GM12874 (cell line): ENCODE results near the gene CXCL13.

Experiments
- TF ChIP-seq, protein P1 (sequence below): IDR thresholded peaks from 2 replicates; pipeline ENCODE4 v1.5.1; 2011; ENCODE audit warnings: low read depth, mild to moderate bottlenecking, control low read depth, low read length, moderate library complexity; ENCODE audit not compliant: insufficient read depth

CXCL13 gene

DNA sequence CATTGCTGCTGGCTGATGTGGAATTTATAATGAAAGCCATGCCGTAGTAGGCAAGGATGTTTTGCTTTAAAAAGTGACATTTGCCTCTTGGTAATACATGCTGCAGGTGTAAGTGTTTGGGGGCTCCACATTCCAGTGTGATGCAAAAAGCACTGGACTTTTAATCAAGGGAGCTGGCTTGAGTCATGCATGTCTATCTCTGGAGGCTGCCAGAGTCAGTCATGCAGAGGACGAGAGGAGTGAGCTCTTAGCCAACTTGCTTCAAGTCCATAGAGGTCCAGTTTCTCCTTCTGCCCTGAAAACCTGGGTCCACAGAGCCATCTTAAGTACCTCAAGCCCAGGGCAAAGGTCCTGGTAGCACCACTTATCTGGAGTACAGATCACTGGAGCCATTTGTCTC is 11.6 kb upstream of the CXCL13 start:
- TF ChIP-seq, protein P1, sequence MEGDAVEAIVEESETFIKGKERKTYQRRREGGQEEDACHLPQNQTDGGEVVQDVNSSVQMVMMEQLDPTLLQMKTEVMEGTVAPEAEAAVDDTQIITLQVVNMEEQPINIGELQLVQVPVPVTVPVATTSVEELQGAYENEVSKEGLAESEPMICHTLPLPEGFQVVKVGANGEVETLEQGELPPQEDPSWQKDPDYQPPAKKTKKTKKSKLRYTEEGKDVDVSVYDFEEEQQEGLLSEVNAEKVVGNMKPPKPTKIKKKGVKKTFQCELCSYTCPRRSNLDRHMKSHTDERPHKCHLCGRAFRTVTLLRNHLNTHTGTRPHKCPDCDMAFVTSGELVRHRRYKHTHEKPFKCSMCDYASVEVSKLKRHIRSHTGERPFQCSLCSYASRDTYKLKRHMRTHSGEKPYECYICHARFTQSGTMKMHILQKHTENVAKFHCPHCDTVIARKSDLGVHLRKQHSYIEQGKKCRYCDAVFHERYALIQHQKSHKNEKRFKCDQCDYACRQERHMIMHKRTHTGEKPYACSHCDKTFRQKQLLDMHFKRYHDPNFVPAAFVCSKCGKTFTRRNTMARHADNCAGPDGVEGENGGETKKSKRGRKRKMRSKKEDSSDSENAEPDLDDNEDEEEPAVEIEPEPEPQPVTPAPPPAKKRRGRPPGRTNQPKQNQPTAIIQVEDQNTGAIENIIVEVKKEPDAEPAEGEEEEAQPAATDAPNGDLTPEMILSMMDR: no peak

GRCh38 chr4:77595364-77595973 is 10.2 kb upstream of the CXCL13 start:
- TF ChIP-seq, protein P1: no peak

DNA sequence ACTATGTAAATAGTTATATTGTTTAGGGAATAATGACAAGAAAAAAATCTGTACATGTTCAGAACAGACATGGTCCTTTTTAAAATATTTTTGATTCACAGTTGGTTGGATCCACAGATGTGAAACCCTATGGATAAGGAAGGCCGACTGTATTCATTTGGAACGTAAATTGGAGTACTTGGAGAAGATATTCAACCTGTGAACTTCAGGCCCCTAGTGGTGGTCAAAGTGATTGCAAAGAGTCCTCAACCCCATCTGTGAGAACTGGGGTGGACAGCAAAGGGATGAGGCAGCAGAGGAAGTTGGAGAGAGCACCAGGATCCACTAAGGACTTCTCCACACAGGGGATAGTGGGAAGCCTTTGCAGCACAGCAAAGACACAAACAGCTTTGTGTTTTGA is 6.2 kb upstream of the CXCL13 start:
- TF ChIP-seq, protein P1: peak; percentile 64

DNA sequence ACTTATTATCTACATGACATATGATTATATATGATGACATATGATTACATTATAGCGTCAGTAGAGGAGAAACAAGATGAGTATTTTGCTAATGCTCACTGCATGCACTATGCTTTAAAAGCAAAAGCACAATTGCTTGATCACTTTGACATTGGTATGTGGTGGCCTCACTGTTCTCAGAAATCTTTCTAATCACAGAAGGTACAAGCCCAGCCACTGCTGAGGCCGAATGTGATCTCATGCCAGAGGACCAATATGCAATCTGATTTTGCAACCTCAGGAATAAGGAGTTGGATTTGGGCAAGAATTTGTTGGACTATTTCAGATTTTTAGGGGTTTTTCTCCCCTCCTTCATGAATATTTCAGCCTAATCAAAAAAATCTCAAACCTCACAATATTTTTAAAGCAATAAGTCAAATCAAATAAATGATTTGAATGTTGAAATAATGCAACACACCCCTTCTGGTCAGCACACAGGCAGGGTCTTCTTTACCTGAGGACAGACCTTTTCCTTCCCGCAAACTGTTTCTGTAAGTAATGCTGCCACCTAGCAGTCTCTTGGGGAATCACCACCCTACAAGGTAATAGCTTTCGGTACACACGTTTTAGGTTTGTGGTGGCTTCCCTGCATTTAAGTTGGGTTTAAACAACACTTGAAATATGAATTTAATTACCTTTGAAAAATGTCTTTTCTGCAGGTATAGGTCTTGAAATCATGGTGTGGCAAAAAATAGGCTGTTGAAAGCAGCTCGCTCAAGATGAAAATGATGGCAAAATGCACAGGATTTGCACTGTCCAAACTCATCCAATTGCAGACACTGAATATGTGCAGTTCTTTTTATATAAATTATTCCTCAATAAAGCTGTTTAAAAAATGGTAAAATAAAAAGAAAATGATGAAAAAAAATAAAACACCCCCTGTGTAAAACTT is 4.8 kb upstream of the CXCL13 start:
- TF ChIP-seq, protein P1: peak; percentile 81

GRCh38 chr4:77601614-77602187 is 3.9 kb upstream of the CXCL13 start:
- TF ChIP-seq, protein P1: no peak

DNA sequence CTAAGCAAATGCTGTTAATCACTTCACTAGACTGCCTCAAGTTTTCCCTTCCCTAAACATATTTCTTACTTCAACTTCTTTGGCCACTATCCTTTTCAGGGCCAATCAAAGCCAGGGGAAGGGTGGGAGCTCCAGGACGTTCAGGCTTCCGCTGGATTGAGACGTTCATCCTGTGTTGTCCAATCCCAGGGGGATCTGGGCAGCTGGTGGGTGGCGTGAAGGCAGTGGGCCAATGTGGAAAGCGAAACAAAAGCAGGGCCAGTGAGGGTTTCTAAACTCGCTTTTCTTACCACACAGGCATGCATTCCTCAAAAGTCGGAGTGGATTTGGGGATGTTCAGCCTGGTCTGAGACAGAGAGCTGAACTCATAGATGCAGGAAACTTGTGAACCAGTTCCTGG is 7.6 kb downstream of the CXCL13 start:
- TF ChIP-seq, protein P1: no peak

- TF ChIP-seq, protein P1: no peak
Observed at GRCh38 chr4:77615153-77615552, 9.5 kb downstream of the CXCL13 start.
